HL-60 (cell line): ENCODE results near the gene NFIX.

Experiments used
- GABPA ChIP-seq: IDR thresholded peaks from 2 replicates; pipeline ENCODE4 v1.6.1; 2012; ENCODE audit warnings: low read depth
- POLR2AphosphoS5 ChIP-seq: IDR thresholded peaks from 2 replicates; pipeline ENCODE4 v1.6.1; 2012; ENCODE audit warnings: low read depth
- SPI1 ChIP-seq: IDR thresholded peaks from 2 replicates; pipeline ENCODE4 v1.6.1; 2012; ENCODE audit warnings: low read depth, mild to moderate bottlenecking, borderline replicate concordance
- TF ChIP-seq, protein P1 (sequence below): IDR thresholded peaks from one replicate; pipeline ENCODE4 v1.5.1; 2011; ENCODE audit warnings: low read length, control low read depth, inconsistent platforms; ENCODE audit not compliant: insufficient read depth
- TF ChIP-seq, protein P2 (sequence below): IDR thresholded peaks from 2 replicates; pipeline ENCODE4 v1.6.1; 2012; ENCODE audit warnings: low read depth; ENCODE audit not compliant: insufficient replicate concordance

DNA sequence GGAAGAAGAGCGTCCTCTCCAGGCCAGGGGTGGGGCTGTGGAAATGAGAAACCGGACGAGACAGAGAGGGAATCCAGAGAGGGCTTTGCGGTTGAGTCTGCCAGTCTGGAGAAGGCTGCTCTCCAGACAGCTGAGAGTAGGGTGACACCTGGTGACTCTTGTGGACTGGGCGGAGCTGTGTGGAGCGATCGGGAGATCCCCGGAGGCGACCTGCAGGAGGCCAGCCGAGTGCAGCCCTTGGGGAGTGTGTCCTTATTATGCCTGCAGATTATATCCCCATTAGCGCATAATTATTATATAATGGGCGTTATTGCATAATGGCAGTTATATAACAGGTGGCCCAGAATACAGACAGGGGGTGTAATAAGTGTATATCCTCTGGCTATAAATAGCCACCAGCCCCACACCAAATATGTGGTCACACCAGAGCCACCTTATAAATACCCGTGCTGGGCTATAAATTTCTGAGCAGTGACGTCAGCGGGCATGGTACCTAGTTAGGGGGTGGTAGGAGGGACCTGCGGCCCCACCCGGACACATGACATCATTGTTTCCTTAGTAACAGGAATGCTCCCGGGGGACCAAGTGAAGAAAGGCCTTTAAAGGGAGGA, 41.2 kb downstream of the NFIX start:
- TF ChIP-seq, protein P1, sequence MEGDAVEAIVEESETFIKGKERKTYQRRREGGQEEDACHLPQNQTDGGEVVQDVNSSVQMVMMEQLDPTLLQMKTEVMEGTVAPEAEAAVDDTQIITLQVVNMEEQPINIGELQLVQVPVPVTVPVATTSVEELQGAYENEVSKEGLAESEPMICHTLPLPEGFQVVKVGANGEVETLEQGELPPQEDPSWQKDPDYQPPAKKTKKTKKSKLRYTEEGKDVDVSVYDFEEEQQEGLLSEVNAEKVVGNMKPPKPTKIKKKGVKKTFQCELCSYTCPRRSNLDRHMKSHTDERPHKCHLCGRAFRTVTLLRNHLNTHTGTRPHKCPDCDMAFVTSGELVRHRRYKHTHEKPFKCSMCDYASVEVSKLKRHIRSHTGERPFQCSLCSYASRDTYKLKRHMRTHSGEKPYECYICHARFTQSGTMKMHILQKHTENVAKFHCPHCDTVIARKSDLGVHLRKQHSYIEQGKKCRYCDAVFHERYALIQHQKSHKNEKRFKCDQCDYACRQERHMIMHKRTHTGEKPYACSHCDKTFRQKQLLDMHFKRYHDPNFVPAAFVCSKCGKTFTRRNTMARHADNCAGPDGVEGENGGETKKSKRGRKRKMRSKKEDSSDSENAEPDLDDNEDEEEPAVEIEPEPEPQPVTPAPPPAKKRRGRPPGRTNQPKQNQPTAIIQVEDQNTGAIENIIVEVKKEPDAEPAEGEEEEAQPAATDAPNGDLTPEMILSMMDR, result no peak
- TF ChIP-seq, protein P2, sequence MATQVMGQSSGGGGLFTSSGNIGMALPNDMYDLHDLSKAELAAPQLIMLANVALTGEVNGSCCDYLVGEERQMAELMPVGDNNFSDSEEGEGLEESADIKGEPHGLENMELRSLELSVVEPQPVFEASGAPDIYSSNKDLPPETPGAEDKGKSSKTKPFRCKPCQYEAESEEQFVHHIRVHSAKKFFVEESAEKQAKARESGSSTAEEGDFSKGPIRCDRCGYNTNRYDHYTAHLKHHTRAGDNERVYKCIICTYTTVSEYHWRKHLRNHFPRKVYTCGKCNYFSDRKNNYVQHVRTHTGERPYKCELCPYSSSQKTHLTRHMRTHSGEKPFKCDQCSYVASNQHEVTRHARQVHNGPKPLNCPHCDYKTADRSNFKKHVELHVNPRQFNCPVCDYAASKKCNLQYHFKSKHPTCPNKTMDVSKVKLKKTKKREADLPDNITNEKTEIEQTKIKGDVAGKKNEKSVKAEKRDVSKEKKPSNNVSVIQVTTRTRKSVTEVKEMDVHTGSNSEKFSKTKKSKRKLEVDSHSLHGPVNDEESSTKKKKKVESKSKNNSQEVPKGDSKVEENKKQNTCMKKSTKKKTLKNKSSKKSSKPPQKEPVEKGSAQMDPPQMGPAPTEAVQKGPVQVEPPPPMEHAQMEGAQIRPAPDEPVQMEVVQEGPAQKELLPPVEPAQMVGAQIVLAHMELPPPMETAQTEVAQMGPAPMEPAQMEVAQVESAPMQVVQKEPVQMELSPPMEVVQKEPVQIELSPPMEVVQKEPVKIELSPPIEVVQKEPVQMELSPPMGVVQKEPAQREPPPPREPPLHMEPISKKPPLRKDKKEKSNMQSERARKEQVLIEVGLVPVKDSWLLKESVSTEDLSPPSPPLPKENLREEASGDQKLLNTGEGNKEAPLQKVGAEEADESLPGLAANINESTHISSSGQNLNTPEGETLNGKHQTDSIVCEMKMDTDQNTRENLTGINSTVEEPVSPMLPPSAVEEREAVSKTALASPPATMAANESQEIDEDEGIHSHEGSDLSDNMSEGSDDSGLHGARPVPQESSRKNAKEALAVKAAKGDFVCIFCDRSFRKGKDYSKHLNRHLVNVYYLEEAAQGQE, result no peak
- TF ChIP-seq POLR2AphosphoS5, result no peak
- no peak for TF ChIP-seq SPI1
- no peak for TF ChIP-seq GABPA
